ENCODE measurements around the gene FRMPD4. TPM values are rescaled to one million over a fixed set of nuclear protein-coding genes. Genes with fewer than 3 reads are reported as not detected.

The FRMPD4 gene
- total and polyA plus RNA-seq, 10 donors = not detected

GRCh38 chrX:12647230-12647629, 509.0 kb downstream of the FRMPD4 start:
- TF ChIP-seq POLR2AphosphoS5 (IDR thresholded peaks at IDR 0.05) (no peak), CTCF (IDR thresholded peaks at IDR 0.05 in 8 of 11, conservative IDR thresholded peaks at IDR 0.05 in 3 of 11) (no peak), POLR2A (IDR thresholded peaks at IDR 0.05) (no peak)
- Histone ChIP-seq H3K36me3 (no peaks in the 10 kb centered on the region), H3K27me3 (replicated peaks in 1 of 7) (peaks cover 0 to 5% (median 0%) of the 10 kb centered on the region in 7 donors), H3K9me3 (peaks cover 0 to 7% (median 0%) of the 10 kb centered on the region in 8 donors), H3K27ac (no peak overlapping the region), H3K4me1 (no peaks in the 10 kb centered on the region), H3K4me3 (no peak overlapping the region)
- intact Hi-C loops (cut with DNase I; ENCODE audit: low total_unique reads) = no loop called here
- DNase-seq = no peak
- WGBS, 5 donors = 54 to 100% (median 72%) methylated on average over 1 of the region's 1 CpG

GRCh38 chrX:12648995-12649394, 510.7 kb downstream of the FRMPD4 start:
- Histone ChIP-seq H3K9me3 (peaks cover 0 to 7% (median 0%) of the 10 kb centered on the region in 8 donors), H3K36me3 (no peaks in the 10 kb centered on the region), H3K27ac (no peak overlapping the region), H3K27me3 (replicated peaks in 1 of 7) (peaks cover 0 to 5% (median 0%) of the 10 kb centered on the region in 7 donors), H3K4me1 (no peaks in the 10 kb centered on the region), H3K4me3 (no peak overlapping the region)
- WGBS, 5 donors = 64 to 85% (median 75%) methylated on average over 3 to 5 of the region's 5 CpGs
- no peak for DNase-seq
- TF ChIP-seq POLR2A (IDR thresholded peaks at IDR 0.05) (no peak), CTCF (IDR thresholded peaks at IDR 0.05 in 8 of 11, conservative IDR thresholded peaks at IDR 0.05 in 3 of 11) (no peak), POLR2AphosphoS5 (IDR thresholded peaks at IDR 0.05) (no peak)
- intact Hi-C loops (cut with DNase I; ENCODE audit: low total_unique reads) = no loop called here

GRCh38 chrX:12657433-12657832, 519.2 kb downstream of the FRMPD4 start:
- TF ChIP-seq CTCF (IDR thresholded peaks at IDR 0.05 in 8 of 11, conservative IDR thresholded peaks at IDR 0.05 in 3 of 11) (no peak), POLR2AphosphoS5 (IDR thresholded peaks at IDR 0.05) (no peak), POLR2A (IDR thresholded peaks at IDR 0.05) (no peak)
- no peak for DNase-seq
- Histone ChIP-seq H3K27me3 (replicated peaks in 1 of 7) (no peaks in the 10 kb centered on the region), H3K36me3 (no peaks in the 10 kb centered on the region), H3K27ac (no peak overlapping the region), H3K9me3 (peaks cover 0 to 3% (median 0%) of the 10 kb centered on the region in 8 donors), H3K4me1 (no peaks in the 10 kb centered on the region), H3K4me3 (no peak overlapping the region)
- intact Hi-C loops (cut with DNase I; ENCODE audit: low total_unique reads) = no loop called here
- 47 to 79% (median 62%) methylated on average over 1 of the region's 1 CpG for WGBS, 5 donors

GRCh38 chrX:12657881-12658280, 519.6 kb downstream of the FRMPD4 start:
- no peaks in the 10 kb centered on the region for H3K36me3 ChIP-seq
- H3K27me3 ChIP-seq (replicated peaks in 1 of 7) = no peaks in the 10 kb centered on the region
- TF ChIP-seq POLR2A (IDR thresholded peaks at IDR 0.05) (no peak), CTCF (IDR thresholded peaks at IDR 0.05 in 8 of 11, conservative IDR thresholded peaks at IDR 0.05 in 3 of 11) (no peak), POLR2AphosphoS5 (IDR thresholded peaks at IDR 0.05) (no peak)
- no peak overlapping the region for H3K4me3 ChIP-seq
- H3K4me1 ChIP-seq = no peaks in the 10 kb centered on the region
- intact Hi-C loops (cut with DNase I; ENCODE audit: low total_unique reads) = no loop called here
- no peak for DNase-seq
- H3K9me3 ChIP-seq = peaks cover 0 to 6% (median 0%) of the 10 kb centered on the region in 8 donors
- no peak overlapping the region for H3K27ac ChIP-seq
- WGBS, 5 donors = 0 to 29% (median 11%) methylated on average over 1 of the region's 1 CpG
